HepG2 (cell line): ENCODE results near the gene ATP5MG. TPM values are rescaled to one million over a fixed set of nuclear protein-coding genes. Genes with fewer than 3 reads are reported as not detected.

Experiments used
- AGO2 ChIP-seq: fragments of 200-400 bp; formaldehyde crosslinking; optimal IDR thresholded peaks from 2 replicates; pipeline ENCODE3; 2017; ENCODE audit warnings: mild to moderate bottlenecking, low read depth, low read length, moderate library complexity
- ARNTL ChIP-seq: sonication (generic); formaldehyde crosslinking; IDR thresholded peaks from 2 replicates; pipeline ENCODE4 v1.4.0; 2020; ENCODE audit warnings: mild to moderate bottlenecking, missing genetic modification reagents
- DR1 ChIP-seq: sonication (generic); formaldehyde crosslinking; IDR thresholded peaks from 2 replicates; pipeline ENCODE4 v1.8.0; 2021; ENCODE audit warnings: mild to moderate bottlenecking, missing genetic modification reagents, inconsistent platforms
- EEA1 ChIP-seq: sonication (generic); formaldehyde crosslinking; IDR thresholded peaks from 2 replicates; pipeline ENCODE4 v1.5.1; 2020; ENCODE audit warnings: mild to moderate bottlenecking, missing genetic modification reagents, borderline replicate concordance
- HDAC2 ChIP-seq: sonication (generic); formaldehyde crosslinking; IDR thresholded peaks from 2 replicates; pipeline ENCODE4 v1.4.0; 2020; ENCODE audit warnings: missing genetic modification reagents
- HOXA9 ChIP-seq: sonication (generic); formaldehyde crosslinking; IDR thresholded peaks from 2 replicates; pipeline ENCODE4 v1.8.1; 2022; ENCODE audit warnings: missing genetic modification reagents, mild to moderate bottlenecking, moderate library complexity, borderline replicate concordance
- KDM6A ChIP-seq: IDR thresholded peaks from 2 replicates; pipeline ENCODE4 v1.6.1; 2016; ENCODE audit warnings: low read depth
- MED8 ChIP-seq: sonication (generic); formaldehyde crosslinking; IDR thresholded peaks from 2 replicates; pipeline ENCODE4 v1.8.1; 2023; ENCODE audit warnings: mild to moderate bottlenecking, missing genetic modification reagents; ENCODE audit not compliant: insufficient replicate concordance
- NFYC ChIP-seq: IDR thresholded peaks from 2 replicates; pipeline ENCODE4 v1.6.1; 2016; ENCODE audit warnings: missing genetic modification reagents, missing compliant biosample characterization
- POLR2A ChIP-seq, 2 experiments: IDR thresholded peaks; 2 replicates each; pipeline ENCODE4 v1.6.1; 2011; ENCODE audit warnings: low read depth in 2 of 2, low read length in 2 of 2, mild to moderate bottlenecking in 1 of 2, moderate library complexity in 1 of 2; ENCODE audit not compliant: insufficient read depth in 1 of 2
- RARG ChIP-seq: sonication (generic); formaldehyde crosslinking; IDR thresholded peaks from 2 replicates; pipeline ENCODE4 v1.4.0; 2020; ENCODE audit warnings: low read depth, mild to moderate bottlenecking, missing genetic modification reagents
- SALL1 ChIP-seq: sonication (generic); formaldehyde crosslinking; IDR thresholded peaks from 2 replicates; pipeline ENCODE4 v1.8.0; 2022; ENCODE audit warnings: mild to moderate bottlenecking, missing genetic modification reagents
- TFAP4 ChIP-seq: sonication (generic); IDR thresholded peaks from 2 replicates; pipeline ENCODE4 v1.6.1; 2016; ENCODE audit warnings: low read depth, borderline replicate concordance
- TFDP2 ChIP-seq: sonication (generic); formaldehyde crosslinking; IDR thresholded peaks from 2 replicates; pipeline ENCODE4 v1.4.0; 2020; ENCODE audit warnings: missing genetic modification reagents
- ZBTB3 ChIP-seq: sonication (generic); formaldehyde crosslinking; IDR thresholded peaks from 2 replicates; pipeline ENCODE4 v1.4.0; 2020; ENCODE audit warnings: low read depth, mild to moderate bottlenecking, moderate library complexity, missing genetic modification reagents, borderline replicate concordance
- ZFP41 ChIP-seq: sonication (generic); formaldehyde crosslinking; IDR thresholded peaks from 2 replicates; pipeline ENCODE4 v1.4.0; 2020; ENCODE audit warnings: mild to moderate bottlenecking, missing genetic modification reagents, borderline replicate concordance
- ZMYM3 ChIP-seq: sonication (generic); formaldehyde crosslinking; IDR thresholded peaks from 2 replicates; pipeline ENCODE4 v1.5.1; 2020; ENCODE audit warnings: mild to moderate bottlenecking, missing genetic modification reagents
- ZNF256 ChIP-seq: sonication (generic); formaldehyde crosslinking; conservative IDR thresholded peaks from 2 replicates; pipeline ENCODE4 v1.4.0; 2020; ENCODE audit warnings: missing genetic modification reagents
- ZNF589 ChIP-seq: sonication (generic); formaldehyde crosslinking; conservative IDR thresholded peaks from 2 replicates; pipeline ENCODE4 v1.8.0; 2022; ENCODE audit warnings: mild to moderate bottlenecking, moderate library complexity, missing genetic modification reagents
- ZNF687 ChIP-seq: sonication (generic); formaldehyde crosslinking; IDR thresholded peaks from 2 replicates; pipeline ENCODE4 v1.5.1; 2020; ENCODE audit warnings: mild to moderate bottlenecking, missing genetic modification reagents, moderate library complexity
- ZSCAN31 ChIP-seq: sonication (generic); formaldehyde crosslinking; IDR thresholded peaks from 2 replicates; pipeline ENCODE4 v1.5.0; 2020; ENCODE audit warnings: low read depth, mild to moderate bottlenecking, missing genetic modification reagents
- ZXDC ChIP-seq: sonication (generic); formaldehyde crosslinking; IDR thresholded peaks from 2 replicates; pipeline ENCODE4 v1.5.0; 2020; ENCODE audit warnings: mild to moderate bottlenecking, missing genetic modification reagents
- polyA plus RNA-seq, 8 experiments: library from polyadenylated mRNA; depleted of rRNA in 3 of 8; stranded (reverse) in 7 of 8; unstranded in 1 of 8; fragments of >200 nt; fragmentation: Illumina TruSeq in 4 of 8; extraction: Trizol in 4 of 8; gene quantifications; 2 replicates each; pipeline versions ENCODE4 v1.2.1 to v1.2.3, GENCODE V29; 2011 to 2016; ENCODE audit warnings: low read depth in 4 of 8, missing spikeins in 1 of 8, mixed read lengths in 1 of 8; ENCODE audit not compliant: insufficient read depth in 1 of 8
- total RNA-seq, 5 experiments: library from RNA; depleted of rRNA; stranded (reverse); fragments of >200 nt; fragmentation: Illumina TruSeq; extraction: Trizol; gene quantifications; 2 replicates each; pipeline ENCODE4 v1.2.3, GENCODE V29; 2016; ENCODE audit warnings: low read depth in 1 of 5

ATP5MG gene
- total and polyA plus RNA-seq, 2 of the 13 experiments (the other 11 are each of a cell fraction or from before 2014, with no cell fraction given), result 260 to 320 TPM

DNA sequence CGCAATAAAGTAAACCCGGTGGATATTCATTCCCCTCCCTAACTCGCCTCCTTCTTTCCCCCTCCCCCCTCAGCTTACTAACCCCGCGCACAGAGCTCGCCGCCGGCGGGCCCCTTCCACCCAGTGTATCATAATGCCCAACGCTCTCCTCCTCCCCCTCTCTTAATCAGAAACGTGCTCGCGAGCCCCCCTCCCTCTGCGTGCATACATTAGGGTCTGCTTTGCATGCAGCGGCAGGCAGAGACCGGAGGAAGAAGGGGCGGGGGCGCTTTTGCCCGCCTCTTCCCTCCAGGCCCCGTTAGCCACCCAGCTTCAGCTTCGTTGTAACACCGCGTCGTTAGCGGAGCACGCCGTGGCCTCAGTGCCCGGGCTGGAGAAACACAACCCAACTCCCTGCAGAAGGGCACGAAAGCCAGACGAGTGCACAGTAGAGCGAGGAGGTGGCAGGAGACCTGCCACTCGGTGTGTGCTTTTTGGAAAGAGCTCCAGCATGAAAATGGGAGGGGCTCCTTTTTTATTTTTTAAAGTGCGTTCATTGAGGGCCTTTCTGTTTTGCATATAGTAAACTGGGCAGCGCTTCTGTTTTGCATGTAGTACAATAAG is 34.0 kb downstream of the ATP5MG start (continued):
- TF ChIP-seq ZXDC (CRISPR knock-in tag) (0 out of 2 replicates have a peak, but pooled peaks have one; percentile 5), TFAP4 (0 out of 2 replicates have a peak, but pooled peaks have one; percentile 8), KDM6A (CRISPR knock-in tag) (no peak), TFDP2 (peak; percentile 34; the same call in 1 of the 2 replicates), ZSCAN31 (CRISPR knock-in tag) (no peak), ZNF256 (CRISPR knock-in tag) (no peak), AGO2 (peak; percentile 44), DR1 (0 out of 2 replicates have a peak, but pooled peaks have one; percentile 41), HOXA9 (CRISPR knock-in tag) (0 out of 2 replicates have a peak, but pooled peaks have one; percentile 10), ZMYM3 (CRISPR knock-in tag) (peak; percentile 20; the same call in 1 of the 2 replicates), POLR2A (IDR thresholded peaks at IDR 0.05; ENCODE audit: insufficient read depth in 1 of 2, low read depth in 2 of 2, low read length in 2 of 2) (peak; percentile 25 to 52; a peak in 2 of 4 replicates), ZFP41 (no peak), SALL1 (CRISPR knock-in tag) (no peak; the same call in 1 of the 2 replicates), NFYC (CRISPR knock-in tag) (peak; percentile 26; the same call in 1 of the 2 replicates), EEA1 (CRISPR knock-in tag) (no peak), HDAC2 (no peak), MED8 (CRISPR knock-in tag) (peak; percentile 50), ARNTL (CRISPR knock-in tag) (no peak), ZNF589 (CRISPR knock-in tag) (no peak), ZNF687 (CRISPR knock-in tag) (peak; percentile 79), RARG (CRISPR knock-in tag) (no peak), ZBTB3 (CRISPR knock-in tag) (no peak)
